Smooth muscle cell (in vitro differentiated cells): ENCODE measurements around the gene CEP131. TPM values are rescaled to one million over a fixed set of nuclear protein-coding genes. Genes with fewer than 3 reads are reported as not detected.

ENCODE experiments used
- DNase-seq: peaks from one replicate; lab custom pipeline; 2025; ENCODE audit not compliant: unreplicated experiment; lab: John Stamatoyannopoulos, UW
- H2AFZ ChIP-seq: fragments of 200-600 bp; sonication (generic); 2 replicates; pipeline ENCODE4 v1.6.0; 2016; ENCODE audit warnings: antibody characterized with exemption, low read depth, mild to moderate bottlenecking
- H3F3A ChIP-seq: fragments of 200-600 bp; sonication (generic); 2 replicates; pipeline ENCODE4 v1.6.0; 2017; ENCODE audit warnings: antibody characterized with exemption, low read depth
- H3K27ac ChIP-seq: fragments of 200-600 bp; sonication (generic); 2 replicates; pipeline ENCODE4 v1.5.1; 2016; ENCODE audit warnings: low read depth, mild to moderate bottlenecking
- H3K27me3 ChIP-seq: fragments of 200-600 bp; sonication (generic); 2 replicates; pipeline ENCODE4 v1.6.1; 2016; ENCODE audit warnings: low read depth, mild to moderate bottlenecking
- H3K36me3 ChIP-seq: fragments of 200-600 bp; sonication (generic); 2 replicates; pipeline ENCODE4 v1.5.1; 2016; ENCODE audit warnings: low read depth
- H3K4me1 ChIP-seq: fragments of 200-600 bp; sonication (generic); 2 replicates; pipeline ENCODE4 v1.5.1; 2016; ENCODE audit warnings: low read depth
- H3K4me2 ChIP-seq: fragments of 200-600 bp; sonication (generic); 2 replicates; pipeline ENCODE4 v1.6.0; 2016; ENCODE audit warnings: mild to moderate bottlenecking
- H3K4me3 ChIP-seq: fragments of 200-600 bp; sonication (generic); 2 replicates; pipeline ENCODE4 v1.5.1; 2016; ENCODE audit warnings: mild to moderate bottlenecking
- H3K79me2 ChIP-seq: fragments of 200-600 bp; sonication (generic); 2 replicates; pipeline ENCODE4 v1.6.0; 2016; ENCODE audit warnings: low read depth, mild to moderate bottlenecking
- H3K9ac ChIP-seq: fragments of 200-600 bp; sonication (generic); 2 replicates; pipeline ENCODE4 v1.6.0; 2016; ENCODE audit warnings: low read depth
- H3K9me3 ChIP-seq: fragments of 200-600 bp; sonication (generic); replicated peaks from 2 replicates; pipeline ENCODE4 v1.5.1; 2016; ENCODE audit warnings: low read depth
- H4K20me1 ChIP-seq: fragments of 200-600 bp; sonication (generic); 2 replicates; pipeline ENCODE4 v1.6.0; 2016; ENCODE audit warnings: low read depth
- CTCF ChIP-seq: fragments of 200-600 bp; sonication (generic); IDR thresholded peaks from 2 replicates; pipeline ENCODE4 v1.5.1; 2017; ENCODE audit warnings: borderline replicate concordance, mild to moderate bottlenecking, antibody characterized with exemption; ENCODE audit not compliant: insufficient read depth, poor library complexity, severe bottlenecking
- WGBS: methylation state at CpG from one replicate; pipeline ENCODE4 v1.1.7; 2016; ENCODE audit warnings: low lambda C conversion rate; 5-methylcytosine and 5-hydroxymethylcytosine counted together
- polyA plus RNA-seq: library from polyadenylated mRNA; unstranded; fragments of >200 nt; fragmentation: Nextera tagmentation; extraction: Ambion mirVana; gene quantifications from 2 replicates; pipeline ENCODE4 v1.2.1, GENCODE V29; 2016
- total RNA-seq: library from RNA; depleted of rRNA; stranded (reverse); fragments of >200 nt; gene quantifications from 2 replicates; pipeline ENCODE4 v1.2.3, GENCODE V29; 2014

CEP131 gene
- total and polyA plus RNA-seq, 2 experiments from 2014 or later: 3.0 to 13.4 TPM

- Histone ChIP-seq H4K20me1 (no peaks in the 10 kb centered on the region), H3K27ac (no peak overlapping the region), H3K9ac (no peak overlapping the region), H3K36me3 (no peaks in the 10 kb centered on the region), H3K4me1 (no peaks in the 10 kb centered on the region), H3K9me3 (no peaks in the 10 kb centered on the region), H3K4me2 (no peak overlapping the region), H3K27me3 (no peaks in the 10 kb centered on the region), H3K79me2 (no peaks in the 10 kb centered on the region), H3K4me3 (no peak overlapping the region), H3F3A (no peaks in the 10 kb centered on the region), H2AFZ (no peak overlapping the region)
- WGBS: 95% methylated on average over 45 of the region's 45 CpGs
- TF ChIP-seq CTCF: no peak
- DNase-seq: no peak
Measured at GRCh38 chr17:81196505-81197408, 26.0 kb downstream of the CEP131 start.

GRCh38 chr17:81195941-81196495 is 26.7 kb downstream of the CEP131 start:
- Histone ChIP-seq H3K4me1 (no peaks in the 10 kb centered on the region), H2AFZ (no peak overlapping the region), H3K4me2 (no peak overlapping the region), H3K9ac (no peak overlapping the region), H3K9me3 (no peaks in the 10 kb centered on the region), H4K20me1 (no peaks in the 10 kb centered on the region), H3F3A (no peaks in the 10 kb centered on the region), H3K4me3 (no peak overlapping the region), H3K27ac (no peak overlapping the region), H3K36me3 (no peaks in the 10 kb centered on the region), H3K79me2 (no peaks in the 10 kb centered on the region), H3K27me3 (no peaks in the 10 kb centered on the region)
- WGBS: 96% methylated on average over 14 of the region's 14 CpGs
- no peak for TF ChIP-seq CTCF
- no peak for DNase-seq

- no peak overlapping the region for H2AFZ ChIP-seq
- no peak overlapping the region for H3K4me2 ChIP-seq
- no peaks in the 10 kb centered on the region for H4K20me1 ChIP-seq
- no peak overlapping the region for H3K9ac ChIP-seq
- no peaks in the 10 kb centered on the region for H3K4me1 ChIP-seq
- H3K9me3 ChIP-seq: no peaks in the 10 kb centered on the region
- no peaks in the 10 kb centered on the region for H3F3A ChIP-seq
- TF ChIP-seq CTCF: no peak
- H3K36me3 ChIP-seq: no peaks in the 10 kb centered on the region
- no peak overlapping the region for H3K4me3 ChIP-seq
- H3K27ac ChIP-seq: no peak overlapping the region
- H3K79me2 ChIP-seq: no peaks in the 10 kb centered on the region
- 98% methylated on average over 36 of the region's 37 CpGs for WGBS
- H3K27me3 ChIP-seq: no peaks in the 10 kb centered on the region
- DNase-seq: no peak
Measured at GRCh38 chr17:81194941-81195901, 27.5 kb downstream of the CEP131 start.
